GM18498 (cell line): Measurements from ENCODE around the gene FCGBP.

Source experiments
- ATAC-seq: cut with Tn5 transposase; IDR thresholded peaks from one replicate; pipeline ENCODE4 v1.9.1; 2021; ENCODE audit warnings: mild to moderate bottlenecking, moderate library complexity; ENCODE audit not compliant: unreplicated experiment

FCGBP gene

GRCh38 chr19:39949026-39949747 lies 14.8 kb upstream of the FCGBP start:
- ATAC-seq: no peak

GRCh38 chr19:39946532-39946931 lies 12.1 kb upstream of the FCGBP start:
- no peak for ATAC-seq

GRCh38 chr19:39943586-39943985 lies 9.2 kb upstream of the FCGBP start:
- ATAC-seq: no peak

- no peak for ATAC-seq
Measured at GRCh38 chr19:39942366-39942730, 7.9 kb upstream of the FCGBP start.

- peak; percentile 75 for ATAC-seq
Measured at GRCh38 chr19:39941615-39942365, 7.4 kb upstream of the FCGBP start.

DNA sequence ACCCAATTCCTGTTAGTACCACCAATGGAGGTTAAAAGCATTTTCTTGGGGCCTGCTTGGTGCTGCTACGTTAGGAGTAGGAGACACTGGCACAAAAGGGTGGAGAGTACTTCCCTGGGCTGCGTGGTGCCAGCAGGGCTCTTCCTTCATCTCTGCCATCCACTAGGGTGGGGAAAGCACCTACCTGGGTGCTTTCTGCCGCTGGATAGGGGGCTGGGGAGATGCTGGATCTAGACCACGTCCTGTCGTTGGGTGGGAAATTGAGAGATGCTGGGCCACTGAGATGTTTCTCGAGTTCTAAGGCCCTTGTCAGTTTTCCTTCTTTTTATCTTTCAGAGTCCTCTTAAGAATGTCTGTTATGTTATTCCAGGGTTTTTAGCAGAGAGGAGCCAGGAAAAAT lies 6.7 kb upstream of the FCGBP start:
- no peak for ATAC-seq

DNA sequence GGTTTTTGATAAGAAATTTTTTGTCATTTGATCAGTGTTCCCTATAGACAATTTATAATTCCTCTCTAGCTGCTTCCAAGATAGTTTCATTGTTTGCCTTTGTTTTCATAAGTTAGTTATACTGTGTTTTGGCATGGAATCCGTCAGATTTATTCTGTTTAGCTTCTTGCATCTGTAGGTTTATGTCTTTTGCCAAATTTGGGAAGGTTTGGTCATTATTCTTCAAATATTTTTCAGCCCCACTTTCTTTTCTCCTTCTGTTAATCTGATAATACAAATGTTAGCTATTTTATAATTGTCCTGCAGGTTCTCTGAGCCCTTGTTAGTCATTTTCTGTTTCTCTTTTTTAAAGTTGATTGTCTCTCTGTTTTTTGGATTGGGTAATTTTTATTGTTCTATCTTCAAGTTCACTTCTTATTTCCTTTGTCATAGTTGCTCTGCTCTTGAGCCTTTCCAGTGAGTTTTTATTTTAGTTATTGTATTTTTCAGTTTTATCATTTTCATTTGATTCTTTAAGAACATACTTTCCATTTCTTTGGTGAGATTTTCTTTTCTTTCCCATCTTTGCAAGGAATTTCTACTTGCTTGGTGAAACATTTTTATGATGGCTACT lies 5.9 kb upstream of the FCGBP start:
- no peak for ATAC-seq

GRCh38 chr19:39939556-39939955 lies 5.1 kb upstream of the FCGBP start:
- ATAC-seq: no peak

GRCh38 chr19:39937787-39938186 lies 3.4 kb upstream of the FCGBP start:
- ATAC-seq: no peak

- ATAC-seq: no peak
Measured at GRCh38 chr19:39937094-39937720, 2.8 kb upstream of the FCGBP start.

DNA sequence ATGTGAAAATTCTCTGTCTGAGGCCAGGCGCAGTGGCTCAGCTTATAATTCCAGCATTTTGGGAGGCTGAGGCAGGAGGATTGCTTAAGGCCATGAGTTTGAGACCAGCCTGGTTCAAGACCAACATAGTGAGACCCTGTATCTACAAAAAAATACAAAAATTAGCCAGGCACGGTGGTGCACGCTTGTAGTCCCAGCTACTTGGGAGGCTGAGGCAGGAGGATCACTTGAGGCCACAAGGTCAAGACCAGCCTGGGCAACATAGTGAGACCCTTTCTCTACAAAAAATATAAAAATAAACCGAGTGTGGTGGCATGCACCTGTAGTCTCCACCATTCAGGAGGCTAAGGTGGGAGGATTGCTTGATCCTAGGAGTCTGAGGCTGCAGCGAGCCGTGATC lies 2.2 kb upstream of the FCGBP start:
- ATAC-seq: no peak

- ATAC-seq: no peak
Measured at GRCh38 chr19:39936020-39936419, 1.6 kb upstream of the FCGBP start.

DNA sequence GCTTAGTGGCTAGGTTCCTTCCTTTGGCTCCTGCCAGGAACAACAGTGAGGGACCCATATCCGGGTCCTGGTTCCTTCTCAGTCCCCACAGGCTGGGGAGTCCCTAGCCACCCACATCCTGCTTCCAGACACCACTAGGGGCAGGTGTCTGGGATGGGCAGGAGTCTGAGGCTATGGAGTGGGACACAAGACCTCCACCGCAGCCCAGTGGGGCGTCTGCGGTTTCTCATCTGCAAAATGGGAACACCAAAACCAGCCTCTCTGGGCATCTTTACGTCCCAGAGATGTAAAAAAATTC lies 879 bp upstream of the FCGBP start:
- no peak for ATAC-seq

DNA sequence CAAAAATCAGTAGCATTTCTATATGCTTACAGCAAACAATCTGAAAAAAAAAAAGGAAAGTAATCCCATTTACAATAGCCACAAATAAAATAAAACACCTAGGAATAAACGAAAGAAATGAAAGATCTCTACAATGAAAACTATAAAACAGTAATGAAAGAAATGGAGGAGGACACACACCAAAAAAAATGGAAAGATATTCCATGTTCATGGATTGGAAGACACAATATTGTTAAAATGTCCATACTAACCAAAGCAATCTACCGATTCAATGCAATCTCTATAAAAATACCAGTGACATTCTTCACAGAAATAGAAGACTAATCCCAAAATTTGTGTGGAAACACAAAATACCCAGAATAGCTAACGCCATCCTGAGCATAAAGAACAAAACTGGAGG lies 4.7 kb downstream of the FCGBP start:
- no peak for ATAC-seq

- no peak for ATAC-seq
Measured at GRCh38 chr19:39928357-39928725, 6.1 kb downstream of the FCGBP start.

DNA sequence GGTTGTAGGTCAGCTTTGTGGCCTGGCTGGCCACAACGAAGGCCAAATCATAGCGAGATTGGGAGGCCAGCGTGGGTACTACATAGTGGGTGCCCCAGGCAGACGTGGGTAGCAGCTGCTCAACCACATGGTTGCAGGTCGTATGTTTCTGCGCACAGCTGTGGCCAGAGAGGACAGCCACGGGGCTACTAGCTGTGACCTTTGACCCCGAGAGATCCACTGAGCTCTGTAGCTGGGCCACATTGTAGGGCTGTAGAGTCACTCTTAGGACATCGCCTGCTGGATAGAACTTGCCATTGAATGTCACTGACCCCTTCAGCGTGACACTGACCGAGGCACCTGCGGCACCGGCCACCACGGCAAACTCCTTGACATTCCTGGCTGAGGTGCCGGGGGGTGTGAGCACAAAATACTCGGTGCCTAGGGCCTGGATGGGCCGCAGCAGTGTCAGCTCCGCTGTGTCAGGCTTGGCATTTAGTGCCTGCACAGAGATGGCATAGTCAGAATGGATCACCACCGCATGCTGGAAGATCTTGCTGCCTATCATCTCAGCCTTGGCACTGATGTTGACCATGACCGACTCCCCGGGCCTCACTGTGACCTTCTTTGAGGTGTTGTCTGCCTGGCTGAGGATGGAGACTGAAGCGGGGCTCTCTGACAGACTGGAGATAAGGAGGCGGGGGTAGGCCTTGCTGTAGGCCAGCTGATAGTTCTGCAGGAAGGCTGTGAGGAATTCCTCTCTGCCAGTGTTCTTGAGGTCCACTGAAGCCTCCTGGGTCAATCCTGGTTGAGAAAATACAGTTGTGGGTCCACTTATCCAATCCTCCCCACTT lies 6.7 kb downstream of the FCGBP start:
- no peak for ATAC-seq

GRCh38 chr19:39927076-39927475 lies 7.4 kb downstream of the FCGBP start:
- no peak for ATAC-seq

- ATAC-seq: no peak
Measured at GRCh38 chr19:39926170-39926760, 8.2 kb downstream of the FCGBP start.

GRCh38 chr19:39924952-39925351 lies 9.5 kb downstream of the FCGBP start:
- no peak for ATAC-seq

DNA sequence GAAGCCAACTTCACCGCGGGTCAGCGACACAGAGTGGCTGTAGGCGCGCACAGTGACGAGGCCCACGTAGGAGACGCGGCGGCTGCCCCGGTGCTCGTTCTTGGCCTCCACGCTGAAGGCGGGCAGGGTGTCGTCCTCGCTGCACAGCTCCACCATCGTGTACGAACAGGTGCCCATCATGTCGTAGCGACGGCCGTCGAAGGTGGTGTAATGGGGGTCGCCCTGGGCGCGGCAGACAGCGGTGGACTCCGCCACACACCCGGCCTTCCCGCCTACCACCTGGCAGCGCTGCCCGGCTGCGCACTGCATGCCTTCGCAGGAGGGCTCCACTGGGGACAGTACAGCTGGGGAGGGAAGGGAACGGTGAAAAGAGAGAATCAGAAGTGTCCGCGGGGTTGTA lies 10.0 kb downstream of the FCGBP start:
- no peak for ATAC-seq

DNA sequence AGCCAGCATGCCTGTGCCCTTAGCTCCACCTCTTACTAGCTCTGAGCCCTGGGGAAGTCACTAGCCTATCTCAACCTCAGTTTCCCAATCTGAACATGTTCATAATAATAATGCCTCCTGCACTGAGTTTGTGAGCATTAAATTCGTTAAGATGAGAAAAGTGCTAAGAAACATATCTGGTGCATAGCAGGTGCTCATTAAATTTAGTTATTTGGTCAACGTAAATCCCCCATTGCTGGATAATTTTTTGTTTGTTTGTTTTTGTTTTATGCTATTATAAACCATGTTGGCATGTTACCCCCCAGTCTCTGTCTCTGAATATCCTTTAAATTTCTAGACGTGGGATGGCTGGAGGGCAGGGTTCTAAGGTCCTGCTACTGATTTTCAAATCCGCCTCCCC lies 10.6 kb downstream of the FCGBP start:
- no peak for ATAC-seq
